ENCODE data around the gene GCGR. TPM values are rescaled to one million over a fixed set of nuclear protein-coding genes. Genes with fewer than 3 reads are reported as not detected.

Gene GCGR
- total RNA-seq, 4 donors from 2014 or later: 0.47 TPM; not detected in 3

DNA sequence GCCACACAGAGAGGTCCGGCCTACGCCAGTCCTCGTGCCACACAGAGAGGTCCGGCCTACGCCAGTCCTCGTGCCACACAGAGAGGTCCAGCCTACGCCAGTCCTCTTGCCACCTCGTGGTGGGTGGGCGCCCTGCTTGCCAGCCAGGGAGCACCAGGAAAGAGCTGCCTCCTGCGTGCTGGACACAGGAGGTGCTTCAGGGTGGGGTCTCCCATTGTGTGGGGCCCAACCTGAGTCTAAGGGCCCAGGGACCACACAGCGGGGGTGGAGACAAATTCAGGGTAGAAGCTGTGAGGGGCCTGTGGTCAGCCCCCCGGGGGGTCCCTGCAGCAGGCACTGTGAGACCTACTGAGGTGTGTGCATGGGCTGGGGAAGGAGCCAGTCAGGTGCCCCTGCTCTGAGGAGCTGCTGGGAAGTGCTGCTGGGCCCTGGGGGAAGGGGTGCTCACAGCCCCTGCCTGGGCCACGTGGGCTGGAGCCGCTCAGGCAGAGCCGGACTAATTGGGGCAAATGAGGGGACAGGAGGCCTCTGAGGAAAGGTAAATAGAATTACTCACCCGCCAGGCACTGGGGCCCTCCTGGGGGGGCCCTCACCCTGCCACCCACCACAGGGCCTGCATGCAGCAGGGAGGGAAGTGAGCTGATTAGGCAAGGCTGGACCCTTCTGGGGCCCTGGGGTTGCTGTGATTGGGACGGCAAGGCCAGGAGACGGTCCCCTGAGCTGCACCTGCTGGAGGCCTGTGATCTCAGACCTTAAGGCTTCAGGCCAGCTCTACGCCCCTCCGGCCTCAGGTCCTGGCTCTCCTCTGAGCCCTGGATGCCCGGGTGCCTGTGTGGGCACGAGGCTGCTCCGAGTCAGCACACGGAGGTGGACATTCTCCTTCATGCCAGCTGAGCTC lies 11.0 kb downstream of the GCGR start:
- TF ChIP-seq POLR2AphosphoS5 (IDR thresholded peaks at IDR 0.05): no peak
- TF ChIP-seq, protein P1, sequence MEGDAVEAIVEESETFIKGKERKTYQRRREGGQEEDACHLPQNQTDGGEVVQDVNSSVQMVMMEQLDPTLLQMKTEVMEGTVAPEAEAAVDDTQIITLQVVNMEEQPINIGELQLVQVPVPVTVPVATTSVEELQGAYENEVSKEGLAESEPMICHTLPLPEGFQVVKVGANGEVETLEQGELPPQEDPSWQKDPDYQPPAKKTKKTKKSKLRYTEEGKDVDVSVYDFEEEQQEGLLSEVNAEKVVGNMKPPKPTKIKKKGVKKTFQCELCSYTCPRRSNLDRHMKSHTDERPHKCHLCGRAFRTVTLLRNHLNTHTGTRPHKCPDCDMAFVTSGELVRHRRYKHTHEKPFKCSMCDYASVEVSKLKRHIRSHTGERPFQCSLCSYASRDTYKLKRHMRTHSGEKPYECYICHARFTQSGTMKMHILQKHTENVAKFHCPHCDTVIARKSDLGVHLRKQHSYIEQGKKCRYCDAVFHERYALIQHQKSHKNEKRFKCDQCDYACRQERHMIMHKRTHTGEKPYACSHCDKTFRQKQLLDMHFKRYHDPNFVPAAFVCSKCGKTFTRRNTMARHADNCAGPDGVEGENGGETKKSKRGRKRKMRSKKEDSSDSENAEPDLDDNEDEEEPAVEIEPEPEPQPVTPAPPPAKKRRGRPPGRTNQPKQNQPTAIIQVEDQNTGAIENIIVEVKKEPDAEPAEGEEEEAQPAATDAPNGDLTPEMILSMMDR (IDR thresholded peaks at IDR 0.05): no peak
- no peak for TF ChIP-seq POLR2A (IDR thresholded peaks at IDR 0.05)
- no peak for TF ChIP-seq EP300 (IDR thresholded peaks at IDR 0.05)
- 20% methylated on average over 1 of the region's 24 CpGs; no CpG with 5 or more reads in 1 of the 2 donors for WGBS, 2 donors (ENCODE audit: low coverage in 1 of 2)
- Histone ChIP-seq H3K27ac (no peak overlapping the region), H3K4me3 (no peak overlapping the region), H3K36me3 (no peaks in the 10 kb centered on the region), H3K27me3 (peaks cover 92% of the 10 kb centered on the region), H3K4me1 (no peaks in the 10 kb centered on the region), H3K9me3 (no peaks in the 10 kb centered on the region)
- no peak for ATAC-seq

DNA sequence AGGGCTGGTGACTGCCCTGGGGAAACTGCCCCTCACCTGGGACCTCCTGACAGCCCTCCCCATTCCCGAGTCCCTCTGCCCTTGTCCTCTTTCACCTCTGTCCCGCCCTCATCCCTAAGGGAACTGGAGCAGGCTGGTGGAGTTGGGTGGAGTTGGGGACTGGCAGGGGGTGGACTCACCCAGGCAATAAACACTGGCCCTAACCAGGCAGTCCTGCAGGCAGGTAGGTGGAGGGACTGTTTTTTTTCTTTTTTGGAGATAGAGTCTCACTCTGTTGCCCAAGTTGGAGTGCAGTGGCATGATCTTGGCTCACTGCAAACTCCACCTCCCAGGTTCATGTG lies 11.7 kb downstream of the GCGR start:
- WGBS, 2 donors (ENCODE audit: low coverage in 1 of 2): 39 to 52% methylated on average over 2 of the region's 2 CpGs
- no peak for ATAC-seq

DNA sequence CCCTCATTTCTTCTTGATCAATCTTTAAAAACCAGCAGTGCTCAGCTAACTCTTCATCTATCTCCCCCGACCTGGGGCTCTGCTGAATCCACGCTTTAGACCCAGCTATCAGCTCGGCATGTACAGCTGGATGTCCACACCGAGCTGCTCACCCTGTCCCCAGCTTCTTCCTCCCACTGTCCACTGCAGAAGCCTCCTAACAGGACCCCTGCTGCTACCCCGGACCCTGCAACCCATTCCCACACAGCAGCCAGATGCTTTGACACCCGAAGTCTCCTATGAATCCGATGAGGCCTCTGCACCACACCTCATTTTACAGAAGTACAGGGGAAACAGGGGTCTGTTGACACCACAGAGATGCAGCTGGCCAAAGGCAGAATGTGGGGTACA lies 13.8 kb downstream of the GCGR start:
- Histone ChIP-seq H3K9me3 (no peaks in the 10 kb centered on the region), H3K27ac (no peak overlapping the region), H3K27me3 (peaks cover 67% of the 10 kb centered on the region), H3K36me3 (peaks cover 0 to 8% of the 10 kb centered on the region in 2 donors), H3K4me1 (peaks cover 0 to 18% (median 11%) of the 10 kb centered on the region in 3 donors), H3K4me3 (no peak overlapping the region)
- WGBS, 2 donors (ENCODE audit: low coverage in 1 of 2): 25 to 28% methylated on average over 6 to 7 of the region's 7 CpGs
- ATAC-seq: no peak
- TF ChIP-seq POLR2A (IDR thresholded peaks at IDR 0.05) (no peak), POLR2AphosphoS5 (IDR thresholded peaks at IDR 0.05) (no peak), EP300 (IDR thresholded peaks at IDR 0.05) (no peak)
- TF ChIP-seq, protein P1 (IDR thresholded peaks at IDR 0.05): no peak

More for the DNA sequence above, 11.7 kb downstream of the GCGR start:
- no peaks in the 10 kb centered on the region for H3K36me3 ChIP-seq
- H3K4me3 ChIP-seq: no peak overlapping the region
- H3K27ac ChIP-seq: no peak overlapping the region
- TF ChIP-seq, protein P1 (IDR thresholded peaks at IDR 0.05): no peak
- no peak for TF ChIP-seq POLR2A (IDR thresholded peaks at IDR 0.05)
- TF ChIP-seq POLR2AphosphoS5 (IDR thresholded peaks at IDR 0.05): no peak
- TF ChIP-seq EP300 (IDR thresholded peaks at IDR 0.05): no peak
- H3K4me1 ChIP-seq: no peaks in the 10 kb centered on the region
- peaks cover 88% of the 10 kb centered on the region for H3K27me3 ChIP-seq
- no peaks in the 10 kb centered on the region for H3K9me3 ChIP-seq

DNA sequence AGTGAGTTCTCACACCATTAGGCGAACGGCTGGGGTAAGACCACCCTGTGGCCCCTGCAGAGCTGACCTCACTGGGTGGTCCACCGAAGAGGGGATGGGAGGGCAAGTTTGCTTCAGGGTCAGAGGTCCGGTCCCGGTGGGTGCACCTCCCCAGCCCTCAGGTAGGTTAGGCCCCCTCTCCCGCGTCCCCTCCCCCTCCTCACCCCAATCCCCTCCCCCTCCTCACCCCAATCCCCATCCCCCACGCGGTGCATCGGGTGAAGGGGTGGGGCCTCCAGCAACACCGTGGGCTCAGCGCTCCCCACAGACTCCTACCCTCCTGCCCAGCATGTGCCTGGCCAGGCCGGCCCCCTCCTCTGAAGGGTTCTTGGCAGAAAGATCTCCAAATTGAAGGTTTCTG lies 15.8 kb downstream of the GCGR start:
- no peak overlapping the region for H3K4me3 ChIP-seq
- WGBS, 2 donors (ENCODE audit: low coverage in 1 of 2): no CpG with 5 or more reads among the region's 13 CpGs
- TF ChIP-seq, protein P1 (IDR thresholded peaks at IDR 0.05): no peak
- TF ChIP-seq EP300 (IDR thresholded peaks at IDR 0.05) (no peak), POLR2A (IDR thresholded peaks at IDR 0.05) (no peak), POLR2AphosphoS5 (IDR thresholded peaks at IDR 0.05) (no peak)

DNA sequence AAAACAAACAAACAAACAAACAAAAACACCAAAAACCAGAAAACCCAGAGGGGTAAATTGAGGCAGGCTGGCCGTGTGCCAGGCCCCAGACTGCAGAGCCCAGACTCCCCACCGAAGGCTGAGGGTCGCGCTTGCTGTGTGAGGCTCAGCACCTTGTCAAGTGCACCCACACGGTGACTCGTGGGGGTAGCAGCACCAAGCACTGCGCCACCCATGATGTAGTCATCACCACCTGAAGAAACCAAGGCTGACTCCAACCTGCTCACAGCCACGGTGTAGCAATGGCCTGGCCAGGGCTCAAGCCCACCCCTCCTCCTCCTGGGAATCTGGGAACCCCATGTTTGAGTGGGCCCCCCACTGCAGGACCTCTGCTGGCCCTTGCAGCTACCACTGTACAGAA lies 17.2 kb downstream of the GCGR start:
- no peak for TF ChIP-seq POLR2A (IDR thresholded peaks at IDR 0.05)
- TF ChIP-seq POLR2AphosphoS5 (IDR thresholded peaks at IDR 0.05): no peak
- no peak for TF ChIP-seq EP300 (IDR thresholded peaks at IDR 0.05)
- TF ChIP-seq, protein P1 (IDR thresholded peaks at IDR 0.05): no peak
- Histone ChIP-seq H3K27ac (peak overlapping the region in 3 of 4 donors; percentile 76 to 86 (median 79)), H3K27me3 (peaks cover 35% of the 10 kb centered on the region), H3K36me3 (peaks cover 0 to 28% of the 10 kb centered on the region in 2 donors), H3K4me1 (peaks cover 0 to 34% (median 11%) of the 10 kb centered on the region in 3 donors), H3K4me3 (no peak overlapping the region), H3K9me3 (no peaks in the 10 kb centered on the region)
- WGBS, 2 donors (ENCODE audit: low coverage in 1 of 2): 86% methylated on average over 4 of the region's 8 CpGs; no CpG with 5 or more reads in 1 of the 2 donors
- ATAC-seq: no peak

More for the DNA sequence above, 15.8 kb downstream of the GCGR start:
- Histone ChIP-seq H3K4me1 (peaks cover 0 to 24% (median 11%) of the 10 kb centered on the region in 3 donors), H3K9me3 (no peaks in the 10 kb centered on the region), H3K27me3 (peaks cover 49% of the 10 kb centered on the region), H3K27ac (no peak overlapping the region), H3K36me3 (peaks cover 0 to 27% of the 10 kb centered on the region in 2 donors)
- no peak for ATAC-seq
